Activated B cell treated with CpG ODN at 0.5 μM for 24 hours (primary cell): ENCODE results near the gene EDNRB. TPM values are rescaled to one million over a fixed set of nuclear protein-coding genes. Genes with fewer than 3 reads are reported as not detected.

ENCODE experiments used
- ATAC-seq: fragments of 200-7000 bp; cut with Tn5 transposase; one replicate; pipeline ENCODE4 v1.10.0; 2021; ENCODE audit warnings: low read depth, mild to moderate bottlenecking, moderate library complexity
- CTCF ChIA-PET: fragments of 350-600 bp; sonication (Branson Sonifier 250); formaldehyde crosslinking; loops from one replicate; lab custom pipeline; 2021; ENCODE audit warnings: antibody characterized with exemption; lab: Charles Lee
- POLR2A ChIA-PET: fragments of 350-600 bp; sonication (Branson Sonifier 250); formaldehyde crosslinking; loops from one replicate; lab custom pipeline; 2021; ENCODE audit warnings: antibody characterized with exemption; lab: Charles Lee
- DNase-seq: peaks from one replicate; pipeline ENCODE4 v3.0.0; 2022
- H3K27ac Mint-ChIP-seq: one replicate; pipeline ENCODE4 v1.8.0; 2020; ENCODE audit warnings: mixed read lengths
- H3K27me3 Mint-ChIP-seq: one replicate; pipeline ENCODE4 v1.8.0; 2021; ENCODE audit warnings: mixed read lengths
- H3K36me3 Mint-ChIP-seq: one replicate; pipeline ENCODE4 v1.8.0; 2021; ENCODE audit warnings: low read depth, mixed read lengths
- H3K4me1 Mint-ChIP-seq: one replicate; pipeline ENCODE4 v1.8.0; 2021; ENCODE audit warnings: mixed read lengths
- H3K4me3 Mint-ChIP-seq: one replicate; pipeline ENCODE4 v1.8.0; 2020; ENCODE audit warnings: mild to moderate bottlenecking, mixed read lengths
- H3K9me3 Mint-ChIP-seq: one replicate; pipeline ENCODE4 v1.8.0; 2020; ENCODE audit warnings: mixed read lengths
- intact Hi-C: fragments of 100-400 bp; cut with micrococcal nuclease; formaldehyde crosslinking; loops from one replicate; pipeline ENCODE4 v1.15.1; 2024
- total RNA-seq: library from RNA; stranded (reverse); gene quantifications from 2 replicates; pipeline ENCODE4 v1.2.3, GENCODE V29; 2022
- TF ChIP-seq, protein P1 (sequence below): fragments of 200-600 bp; IDR thresholded peaks from one replicate; pipeline ENCODE4 v1.8.0; 2022; ENCODE audit warnings: antibody characterized with exemption, mild to moderate bottlenecking

Gene EDNRB
- total RNA-seq, 1 donor from 2014 or later: not detected

DNA sequence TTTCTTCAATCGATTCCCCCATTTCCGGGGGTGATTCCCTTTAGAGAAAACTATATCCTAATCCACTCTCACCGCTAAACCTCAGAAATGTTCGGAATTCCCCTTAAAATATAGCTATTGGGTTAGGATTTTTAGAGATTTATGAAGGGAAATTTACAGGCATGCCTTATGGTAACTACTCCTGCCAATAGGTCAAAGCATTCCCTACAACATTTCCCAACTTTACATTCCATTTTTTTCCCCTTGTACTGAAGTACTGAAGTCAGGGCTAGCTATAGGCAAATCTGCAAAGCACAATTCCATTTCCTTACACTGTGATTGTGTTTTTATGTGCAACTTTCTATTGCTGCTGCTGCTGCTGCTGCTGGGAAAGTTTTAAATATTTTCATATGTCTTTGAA lies 2.1 kb downstream of the EDNRB start:
- intact Hi-C loops: no loop called here

DNA sequence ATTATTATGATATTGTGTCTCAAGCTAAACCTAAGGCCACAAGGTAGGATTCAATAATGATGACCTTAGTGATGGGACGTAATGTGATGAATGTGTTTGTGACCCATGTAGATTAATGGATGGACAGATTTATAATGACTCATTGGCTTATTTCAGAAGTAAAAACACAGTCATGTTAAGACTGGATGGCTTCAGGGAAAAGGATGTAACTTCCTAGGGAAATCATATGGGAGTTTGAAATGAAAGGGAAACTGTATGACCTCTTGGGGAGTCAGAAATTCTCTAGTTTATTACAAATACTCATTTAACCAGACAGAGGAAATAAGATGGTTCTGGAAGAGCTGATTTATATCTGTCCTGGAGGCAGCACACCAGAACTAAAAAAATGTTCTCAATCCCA lies 2.9 kb downstream of the EDNRB start:
- H3K27ac Mint-ChIP-seq: no peak overlapping the region
- no peaks in the 10 kb centered on the region for H3K36me3 Mint-ChIP-seq
- intact Hi-C loops: no loop called here
- no peaks in the 10 kb centered on the region for H3K9me3 Mint-ChIP-seq
- TF ChIP-seq, protein P1, sequence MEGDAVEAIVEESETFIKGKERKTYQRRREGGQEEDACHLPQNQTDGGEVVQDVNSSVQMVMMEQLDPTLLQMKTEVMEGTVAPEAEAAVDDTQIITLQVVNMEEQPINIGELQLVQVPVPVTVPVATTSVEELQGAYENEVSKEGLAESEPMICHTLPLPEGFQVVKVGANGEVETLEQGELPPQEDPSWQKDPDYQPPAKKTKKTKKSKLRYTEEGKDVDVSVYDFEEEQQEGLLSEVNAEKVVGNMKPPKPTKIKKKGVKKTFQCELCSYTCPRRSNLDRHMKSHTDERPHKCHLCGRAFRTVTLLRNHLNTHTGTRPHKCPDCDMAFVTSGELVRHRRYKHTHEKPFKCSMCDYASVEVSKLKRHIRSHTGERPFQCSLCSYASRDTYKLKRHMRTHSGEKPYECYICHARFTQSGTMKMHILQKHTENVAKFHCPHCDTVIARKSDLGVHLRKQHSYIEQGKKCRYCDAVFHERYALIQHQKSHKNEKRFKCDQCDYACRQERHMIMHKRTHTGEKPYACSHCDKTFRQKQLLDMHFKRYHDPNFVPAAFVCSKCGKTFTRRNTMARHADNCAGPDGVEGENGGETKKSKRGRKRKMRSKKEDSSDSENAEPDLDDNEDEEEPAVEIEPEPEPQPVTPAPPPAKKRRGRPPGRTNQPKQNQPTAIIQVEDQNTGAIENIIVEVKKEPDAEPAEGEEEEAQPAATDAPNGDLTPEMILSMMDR: no peak
- H3K4me3 Mint-ChIP-seq: no peak overlapping the region
- POLR2A ChIA-PET: no interaction called here
- no peaks in the 10 kb centered on the region for H3K4me1 Mint-ChIP-seq
- CTCF ChIA-PET: no interaction called here
- H3K27me3 Mint-ChIP-seq: peaks cover 6% of the 10 kb centered on the region
- DNase-seq (no peak), ATAC-seq (no peak)

More for the DNA sequence above, 2.1 kb downstream of the EDNRB start:
- H3K36me3 Mint-ChIP-seq: no peaks in the 10 kb centered on the region
- ChIA-PET POLR2A (no interaction called here), CTCF (interaction anchor here (0.6 kb wide), 1 partner anchor 438 kb away, joined by 3 read pairs; no protein-coding TSS in a partner anchor)
- H3K27ac Mint-ChIP-seq: no peak overlapping the region
- TF ChIP-seq, protein P1: no peak
- no peaks in the 10 kb centered on the region for H3K9me3 Mint-ChIP-seq
- DNase-seq (no peak), ATAC-seq (no peak)
- no peaks in the 10 kb centered on the region for H3K4me1 Mint-ChIP-seq
- H3K27me3 Mint-ChIP-seq: peaks cover 8% of the 10 kb centered on the region
- no peak overlapping the region for H3K4me3 Mint-ChIP-seq

DNA sequence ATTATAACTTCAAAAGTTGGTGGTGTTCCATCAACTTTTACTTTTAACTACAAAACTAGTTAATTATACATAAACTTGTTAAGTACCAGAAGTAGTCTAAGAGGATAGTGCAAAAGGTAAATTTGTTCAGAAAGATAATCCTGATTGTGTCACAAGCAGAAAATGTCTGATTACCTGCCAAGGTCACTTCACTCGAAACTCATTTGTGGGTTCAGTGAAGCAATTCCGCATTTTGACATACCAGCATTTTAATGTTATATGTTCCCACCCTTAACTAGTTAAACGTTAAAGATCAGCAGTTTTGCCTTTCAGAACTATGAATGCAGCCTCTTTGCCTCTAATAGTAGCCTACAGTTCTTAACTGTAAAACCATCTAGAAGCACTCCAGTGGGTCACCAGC lies 5.6 kb downstream of the EDNRB start:
- no peak for DNase-seq
- CTCF ChIA-PET: no interaction called here

DNA sequence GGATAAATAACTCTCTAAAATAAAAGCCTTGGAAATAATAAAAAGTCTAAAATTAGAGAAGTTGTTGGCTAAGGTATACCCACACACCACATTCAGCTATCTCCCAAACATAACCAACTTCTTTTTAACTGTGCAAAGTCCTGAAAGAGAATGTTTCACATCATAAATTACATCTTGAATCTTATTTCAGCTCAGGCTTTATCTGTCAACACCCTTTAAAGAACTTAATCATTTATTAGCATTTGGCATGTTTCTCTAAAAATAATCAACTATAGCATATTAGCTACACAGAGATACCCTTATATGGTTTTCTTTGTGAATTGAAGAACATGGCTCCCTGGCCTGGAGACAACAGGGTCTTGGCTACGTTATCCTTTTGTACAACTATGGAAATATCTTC lies 6.9 kb downstream of the EDNRB start:
- ChIA-PET POLR2A (no interaction called here), CTCF (no interaction called here)
- ATAC-seq (no peak), DNase-seq (no peak)
- intact Hi-C loops: no loop called here
- TF ChIP-seq, protein P1: no peak
- Mint-ChIP-seq H3K4me1 (no peaks in the 10 kb centered on the region), H3K27ac (no peak overlapping the region), H3K36me3 (no peaks in the 10 kb centered on the region), H3K27me3 (peaks cover 2% of the 10 kb centered on the region), H3K9me3 (no peaks in the 10 kb centered on the region), H3K4me3 (no peak overlapping the region)

More for the DNA sequence above, 5.6 kb downstream of the EDNRB start:
- Mint-ChIP-seq H3K4me1 (no peaks in the 10 kb centered on the region), H3K27ac (no peak overlapping the region), H3K27me3 (peaks cover 6% of the 10 kb centered on the region), H3K36me3 (no peaks in the 10 kb centered on the region), H3K4me3 (no peak overlapping the region), H3K9me3 (no peaks in the 10 kb centered on the region)
- intact Hi-C loops: no loop called here
- POLR2A ChIA-PET: no interaction called here
- TF ChIP-seq, protein P1: no peak
- no peak for ATAC-seq

DNA sequence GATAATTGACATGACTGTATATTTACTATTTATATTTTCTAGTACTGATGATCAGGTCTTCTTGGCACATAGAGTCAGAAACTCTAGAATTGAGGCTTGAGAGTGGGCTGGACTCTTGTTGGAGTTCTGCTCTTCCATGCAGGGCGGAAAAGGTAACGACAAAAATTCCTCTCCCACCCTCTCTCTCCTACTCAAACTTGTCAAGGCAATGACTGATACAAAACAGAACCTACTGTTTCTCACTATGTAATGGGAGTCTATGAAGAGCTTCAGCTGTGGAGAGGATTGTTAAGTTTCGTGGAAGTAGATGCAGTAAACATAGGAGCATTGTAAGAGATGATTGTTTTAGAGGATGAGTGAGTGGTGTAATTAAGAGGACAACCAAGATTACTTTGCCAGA lies 8.8 kb downstream of the EDNRB start:
- ATAC-seq (no peak), DNase-seq (no peak)
- Mint-ChIP-seq H3K4me3 (no peak overlapping the region), H3K36me3 (no peaks in the 10 kb centered on the region), H3K4me1 (no peaks in the 10 kb centered on the region), H3K27me3 (peaks cover 2% of the 10 kb centered on the region), H3K27ac (no peak overlapping the region), H3K9me3 (no peaks in the 10 kb centered on the region)
- TF ChIP-seq, protein P1: no peak
- intact Hi-C loops: loop anchor here (10.0 kb wide), 1 partner anchor 215 kb away; no protein-coding TSS in a partner anchor
- ChIA-PET POLR2A (no interaction called here), CTCF (no interaction called here)
